GM18526 (cell line): Measurements from ENCODE around the gene KMT2E.
A peak's percentile ranks its signal among the peaks of the same experiment; 100 is the strongest.

Source experiments
- POLR2A ChIP-seq: IDR thresholded peaks from 3 replicates; pipeline ENCODE4 v1.6.1; 2011; ENCODE audit not compliant: insufficient read length; ENCODE audit errors: extremely low read depth

The KMT2E gene, protein sequence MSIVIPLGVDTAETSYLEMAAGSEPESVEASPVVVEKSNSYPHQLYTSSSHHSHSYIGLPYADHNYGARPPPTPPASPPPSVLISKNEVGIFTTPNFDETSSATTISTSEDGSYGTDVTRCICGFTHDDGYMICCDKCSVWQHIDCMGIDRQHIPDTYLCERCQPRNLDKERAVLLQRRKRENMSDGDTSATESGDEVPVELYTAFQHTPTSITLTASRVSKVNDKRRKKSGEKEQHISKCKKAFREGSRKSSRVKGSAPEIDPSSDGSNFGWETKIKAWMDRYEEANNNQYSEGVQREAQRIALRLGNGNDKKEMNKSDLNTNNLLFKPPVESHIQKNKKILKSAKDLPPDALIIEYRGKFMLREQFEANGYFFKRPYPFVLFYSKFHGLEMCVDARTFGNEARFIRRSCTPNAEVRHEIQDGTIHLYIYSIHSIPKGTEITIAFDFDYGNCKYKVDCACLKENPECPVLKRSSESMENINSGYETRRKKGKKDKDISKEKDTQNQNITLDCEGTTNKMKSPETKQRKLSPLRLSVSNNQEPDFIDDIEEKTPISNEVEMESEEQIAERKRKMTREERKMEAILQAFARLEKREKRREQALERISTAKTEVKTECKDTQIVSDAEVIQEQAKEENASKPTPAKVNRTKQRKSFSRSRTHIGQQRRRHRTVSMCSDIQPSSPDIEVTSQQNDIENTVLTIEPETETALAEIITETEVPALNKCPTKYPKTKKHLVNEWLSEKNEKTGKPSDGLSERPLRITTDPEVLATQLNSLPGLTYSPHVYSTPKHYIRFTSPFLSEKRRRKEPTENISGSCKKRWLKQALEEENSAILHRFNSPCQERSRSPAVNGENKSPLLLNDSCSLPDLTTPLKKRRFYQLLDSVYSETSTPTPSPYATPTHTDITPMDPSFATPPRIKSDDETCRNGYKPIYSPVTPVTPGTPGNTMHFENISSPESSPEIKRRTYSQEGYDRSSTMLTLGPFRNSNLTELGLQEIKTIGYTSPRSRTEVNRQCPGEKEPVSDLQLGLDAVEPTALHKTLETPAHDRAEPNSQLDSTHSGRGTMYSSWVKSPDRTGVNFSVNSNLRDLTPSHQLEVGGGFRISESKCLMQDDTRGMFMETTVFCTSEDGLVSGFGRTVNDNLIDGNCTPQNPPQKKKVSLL (N-terminal part only)

GRCh38 chr7:105013816-105014692, at the start of gene KMT2E:
Gene KMT2E, plus strand, starts transcription at chr7:105014205. Its CDS starts 26,748 bp downstream, at chr7:105040953.
- peak; percentile 83 for TF ChIP-seq POLR2A

- TF ChIP-seq POLR2A = no peak
These were observed 49.3 kb upstream of the KMT2E start for GRCh38 chr7:104964626-104965236.

- no peak for TF ChIP-seq POLR2A
These were observed 48.0 kb upstream of the KMT2E start for GRCh38 chr7:104966022-104966421.

- no peak for TF ChIP-seq POLR2A
These were observed 46.9 kb upstream of the KMT2E start for GRCh38 chr7:104967088-104967487.

- no peak for TF ChIP-seq POLR2A
These were observed 46.4 kb upstream of the KMT2E start for GRCh38 chr7:104967595-104967994.

DNA sequence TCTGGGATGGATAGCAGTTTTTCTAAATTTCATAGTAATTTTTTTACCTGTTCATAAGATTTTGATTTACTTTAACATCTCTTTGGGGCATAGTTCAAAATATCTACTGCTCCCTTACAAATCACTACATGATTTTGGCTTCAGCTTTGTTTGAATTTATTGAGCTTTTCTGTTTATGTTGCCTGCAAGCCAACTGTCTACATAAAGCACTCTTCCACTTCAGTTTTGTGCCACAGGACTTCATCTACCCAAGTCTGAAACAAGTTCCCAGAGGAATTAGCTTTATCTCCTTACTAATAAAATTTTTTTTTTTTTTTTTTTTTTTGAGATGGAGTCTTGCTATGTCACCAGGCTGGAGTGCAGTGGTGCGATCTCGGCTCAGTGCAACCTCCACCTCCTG, 45.4 kb upstream of the KMT2E start:
- TF ChIP-seq POLR2A = no peak

DNA sequence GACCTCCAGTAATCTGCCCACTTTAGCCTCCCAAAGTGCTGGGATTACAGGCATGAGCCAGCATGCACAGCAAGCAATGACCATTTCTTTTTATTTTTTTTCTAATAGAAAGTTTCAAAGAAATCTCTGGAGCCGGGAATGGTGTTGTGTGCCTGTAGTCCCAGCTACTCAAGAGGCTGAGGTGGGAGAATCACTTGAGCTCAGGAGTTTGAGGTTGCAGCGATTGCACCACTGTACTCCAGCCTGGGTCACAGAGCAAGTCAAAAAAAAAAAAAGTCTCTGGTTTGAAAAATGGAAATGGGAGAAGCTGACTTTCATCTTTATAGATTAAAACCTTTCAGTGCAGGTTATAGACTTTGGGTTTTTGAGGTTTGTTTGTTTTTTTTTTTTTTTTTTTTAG, 44.8 kb upstream of the KMT2E start:
- TF ChIP-seq POLR2A = no peak

- TF ChIP-seq POLR2A = no peak
These were observed 42.5 kb upstream of the KMT2E start for GRCh38 chr7:104971290-104972071.

GRCh38 chr7:104972500-104972899, 41.5 kb upstream of the KMT2E start:
- no peak for TF ChIP-seq POLR2A

DNA sequence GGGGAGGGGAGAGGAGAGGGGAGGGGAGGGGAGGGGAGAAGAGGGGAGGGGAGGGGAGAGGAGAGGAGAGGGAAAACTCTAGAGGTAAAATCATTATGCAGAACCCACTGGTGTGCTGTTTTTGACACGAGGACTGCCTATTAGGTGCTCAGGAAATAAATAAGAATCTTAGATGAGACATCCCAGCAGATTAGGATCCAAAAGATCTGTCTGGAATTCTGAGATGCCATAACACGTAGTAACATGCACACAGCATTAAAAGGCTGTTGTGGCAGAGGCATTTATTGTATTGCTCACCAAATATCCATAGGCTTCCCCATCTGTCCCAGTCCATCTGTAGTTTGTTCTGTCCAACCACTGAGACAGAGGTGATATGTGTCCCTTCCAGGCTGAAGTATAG, 40.8 kb upstream of the KMT2E start:
- TF ChIP-seq POLR2A = no peak

GRCh38 chr7:104973909-104974415, 40.0 kb upstream of the KMT2E start:
- TF ChIP-seq POLR2A = no peak

DNA sequence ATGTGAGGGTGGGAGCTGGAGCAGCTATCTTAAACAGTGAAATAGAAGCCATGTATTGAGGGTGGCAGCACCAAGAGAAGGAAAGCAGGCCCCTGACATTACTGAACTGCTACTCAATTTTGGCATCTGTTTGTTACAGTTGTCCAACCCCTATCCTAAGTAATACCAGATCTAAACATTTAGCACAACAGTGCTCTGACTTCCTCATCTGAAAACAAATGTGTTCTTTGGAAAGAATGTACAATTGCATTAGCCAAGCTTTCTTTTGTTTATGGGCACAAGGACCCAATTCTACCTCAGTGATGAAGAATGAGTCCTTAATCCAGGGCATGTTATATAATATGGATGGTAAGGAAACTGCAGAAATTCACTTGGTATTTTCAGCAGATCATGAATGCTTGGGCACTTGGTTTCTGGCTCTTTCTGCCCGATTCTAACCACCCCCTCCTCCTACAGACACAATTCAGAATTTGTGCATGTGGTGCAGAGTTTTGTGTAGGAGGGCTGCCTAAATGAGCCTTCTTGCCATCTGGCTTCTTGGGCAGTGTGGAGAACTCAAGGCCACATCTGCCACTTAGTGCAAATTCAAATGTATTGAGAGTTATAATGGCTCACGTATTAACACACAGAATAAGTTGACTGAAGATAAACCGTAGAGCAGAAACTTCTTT, 36.9 kb upstream of the KMT2E start:
- no peak for TF ChIP-seq POLR2A

- no peak for TF ChIP-seq POLR2A
These were observed 35.5 kb upstream of the KMT2E start for GRCh38 chr7:104978460-104978859.
